Astrocyte of the cerebellum (primary cell): ENCODE data around the gene MAP2K6.
A peak's percentile ranks its signal among the peaks of the same experiment; 100 is the strongest.

Experiments
- DNase-seq: peaks from one replicate; pipeline ENCODE4 v3.0.0-alpha.2; 2011; ENCODE audit warnings: low read depth
- H3K4me3 ChIP-seq: 2 replicates; pipeline ENCODE4 v1.5.1; 2011; ENCODE audit warnings: mild to moderate bottlenecking, low read depth, low read length, moderate library complexity
- in situ Hi-C: cut with HindIII; loops from 2 replicates; pipeline ENCODE4 v1.10.0; 2017; ENCODE audit warnings: low sequenced_read_pairs
- TF ChIP-seq, protein P1 (sequence below): IDR thresholded peaks from 2 replicates; pipeline ENCODE4 v1.5.1; 2012; ENCODE audit warnings: low read length, low read depth, moderate library complexity, mild to moderate bottlenecking; ENCODE audit errors: missing control alignments

MAP2K6 gene

DNA sequence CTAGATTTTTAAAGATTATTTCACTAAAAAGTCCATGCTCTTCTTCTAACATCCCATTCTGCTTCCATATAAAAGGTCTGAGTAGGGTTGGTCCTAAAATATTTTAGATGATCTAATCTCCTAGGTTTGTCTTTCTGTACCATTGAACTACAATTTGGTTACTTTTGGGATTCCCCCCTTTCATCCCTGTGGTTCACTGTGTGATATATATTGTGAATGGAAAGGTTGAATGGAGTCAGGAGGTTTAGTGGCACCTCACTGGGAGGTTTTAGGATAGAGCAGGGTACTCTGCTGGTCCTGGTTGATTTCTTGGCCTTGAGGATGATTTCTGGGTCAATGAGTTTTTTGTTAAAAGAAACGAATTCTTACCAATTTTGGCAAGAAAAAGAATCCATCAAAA, 29.5 kb downstream of the MAP2K6 start:
- no peak overlapping the region for H3K4me3 ChIP-seq
- TF ChIP-seq, protein P1, sequence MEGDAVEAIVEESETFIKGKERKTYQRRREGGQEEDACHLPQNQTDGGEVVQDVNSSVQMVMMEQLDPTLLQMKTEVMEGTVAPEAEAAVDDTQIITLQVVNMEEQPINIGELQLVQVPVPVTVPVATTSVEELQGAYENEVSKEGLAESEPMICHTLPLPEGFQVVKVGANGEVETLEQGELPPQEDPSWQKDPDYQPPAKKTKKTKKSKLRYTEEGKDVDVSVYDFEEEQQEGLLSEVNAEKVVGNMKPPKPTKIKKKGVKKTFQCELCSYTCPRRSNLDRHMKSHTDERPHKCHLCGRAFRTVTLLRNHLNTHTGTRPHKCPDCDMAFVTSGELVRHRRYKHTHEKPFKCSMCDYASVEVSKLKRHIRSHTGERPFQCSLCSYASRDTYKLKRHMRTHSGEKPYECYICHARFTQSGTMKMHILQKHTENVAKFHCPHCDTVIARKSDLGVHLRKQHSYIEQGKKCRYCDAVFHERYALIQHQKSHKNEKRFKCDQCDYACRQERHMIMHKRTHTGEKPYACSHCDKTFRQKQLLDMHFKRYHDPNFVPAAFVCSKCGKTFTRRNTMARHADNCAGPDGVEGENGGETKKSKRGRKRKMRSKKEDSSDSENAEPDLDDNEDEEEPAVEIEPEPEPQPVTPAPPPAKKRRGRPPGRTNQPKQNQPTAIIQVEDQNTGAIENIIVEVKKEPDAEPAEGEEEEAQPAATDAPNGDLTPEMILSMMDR: no peak
- DNase-seq: no peak
- in situ Hi-C loops: no loop called here

GRCh38 chr17:69445132-69445531, 30.6 kb downstream of the MAP2K6 start:
- no peak overlapping the region for H3K4me3 ChIP-seq
- in situ Hi-C loops: no loop called here
- TF ChIP-seq, protein P1: no peak
- DNase-seq: no peak

- H3K4me3 ChIP-seq: no peak overlapping the region
- TF ChIP-seq, protein P1: no peak
- no peak for DNase-seq
- in situ Hi-C loops: no loop called here
These were observed 33.2 kb downstream of the MAP2K6 start for GRCh38 chr17:69447726-69448125.

DNA sequence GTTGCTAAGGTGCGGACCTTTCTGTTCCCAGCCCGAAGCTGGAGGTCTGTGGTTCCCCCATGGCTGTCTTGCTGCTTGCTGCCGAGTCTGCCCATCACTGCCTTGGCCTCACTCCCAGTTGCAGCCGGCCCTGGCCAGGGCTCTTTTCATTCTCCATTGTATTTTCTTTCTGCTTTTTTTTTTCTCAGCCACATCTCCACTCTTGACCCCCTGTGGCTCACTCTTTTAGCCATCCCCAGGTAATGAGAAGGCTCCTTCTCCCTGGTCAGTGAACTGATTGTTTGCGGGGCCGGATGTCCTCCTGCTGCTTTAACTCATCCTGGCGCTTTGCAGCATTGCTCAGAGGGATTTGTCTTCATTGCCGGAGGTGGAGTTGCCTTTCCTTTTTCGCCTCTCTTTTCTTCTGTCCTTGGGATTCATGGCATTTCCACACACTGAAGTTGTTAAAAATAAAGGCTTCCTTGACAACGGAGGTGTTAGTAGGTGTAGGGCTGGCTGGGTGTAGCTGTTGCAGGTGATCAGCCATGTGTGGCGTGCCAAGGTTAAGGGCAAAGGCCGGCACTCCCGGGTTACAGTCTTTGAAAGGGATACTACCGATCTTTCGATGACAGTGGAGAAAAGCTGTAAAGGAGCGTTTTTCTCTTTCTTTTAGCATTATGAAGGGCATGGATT, 34.1 kb downstream of the MAP2K6 start:
- peak overlapping the region; percentile 0 for H3K4me3 ChIP-seq
- peak; percentile 39 for DNase-seq
- in situ Hi-C loops: no loop called here
- TF ChIP-seq, protein P1: no peak

- in situ Hi-C loops: no loop called here
- no peak for DNase-seq
- no peak overlapping the region for H3K4me3 ChIP-seq
- TF ChIP-seq, protein P1: no peak
These were observed 35.6 kb downstream of the MAP2K6 start for GRCh38 chr17:69450131-69450530.

- TF ChIP-seq, protein P1: no peak
- H3K4me3 ChIP-seq: no peak overlapping the region
- in situ Hi-C loops: no loop called here
- no peak for DNase-seq
These were observed 36.4 kb downstream of the MAP2K6 start for GRCh38 chr17:69450918-69451317.
